Subcutaneous preadipocyte (primary cell): Measurements from ENCODE around the gene HDGFL2. TPM values are rescaled to one million over a fixed set of nuclear protein-coding genes. Genes with fewer than 3 reads are reported as not detected.

Experiments
- small RNA-seq: library from RNA; depleted of rRNA; stranded (forward); fragments of <200 nt; gene quantifications from one replicate; pipeline ENCODE3, GENCODE V24; 2012
- total RNA-seq: library from RNA; depleted of rRNA; stranded (reverse); fragments of >200 nt; gene quantifications from 2 replicates; pipeline ENCODE4 v1.2.3, GENCODE V29; 2012

Gene HDGFL2
- total RNA-seq, result 53.6 and 56.5 TPM in 2 replicates

DNA sequence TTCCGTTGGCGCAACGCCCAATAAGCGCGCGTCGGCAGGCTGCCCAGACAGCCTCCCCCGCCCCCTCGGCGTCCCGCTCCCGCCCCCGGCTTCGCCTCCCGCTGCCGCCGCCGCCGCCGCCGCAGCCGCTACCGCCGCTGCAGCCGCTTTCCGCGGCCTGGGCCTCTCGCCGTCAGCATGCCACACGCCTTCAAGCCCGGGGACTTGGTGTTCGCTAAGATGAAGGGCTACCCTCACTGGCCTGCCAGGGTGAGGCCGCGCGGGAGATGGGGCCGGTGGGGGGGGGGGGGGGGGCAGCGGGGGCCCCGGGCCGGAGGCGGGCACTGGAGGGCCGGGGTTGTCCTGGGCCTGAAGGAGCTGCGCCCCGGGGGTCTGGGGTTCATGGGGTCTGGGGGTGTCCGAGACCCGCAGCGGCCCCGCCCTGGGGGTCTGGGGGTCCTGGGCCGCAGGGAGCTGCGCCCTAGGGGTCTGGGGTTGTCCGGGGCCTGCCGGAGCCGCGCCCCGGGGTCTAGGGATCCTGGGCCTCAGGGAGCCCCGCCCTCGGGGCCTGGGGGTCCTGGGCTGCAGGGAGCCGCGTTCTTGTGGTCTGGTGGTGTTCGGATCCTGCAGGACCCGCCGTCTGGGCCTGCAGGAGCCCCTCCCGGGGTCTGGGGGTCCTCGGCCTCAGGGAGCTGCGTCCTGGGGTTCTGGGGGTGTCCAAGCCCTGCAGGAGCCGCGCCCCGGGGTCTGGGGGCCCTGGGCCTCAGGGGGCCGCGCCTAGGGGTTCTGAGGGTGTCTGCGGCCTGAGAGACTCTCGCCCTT, at the start of gene HDGFL2:
Gene HDGFL2 (plus strand): TSS at position 124 of the 801 bp plus-strand sequence. CDS start 54 bp downstream, at position 178.

GRCh38 chr19:4457654-4458395, 14.3 kb upstream of the HDGFL2 start, which contains the start of gene UBXN6:
Gene UBXN6 (minus strand): TSS chr19:4457794. CDS start chr19:4457697, 97 bp downstream.

GRCh38 chr19:4518345-4519171, 46.5 kb downstream of the HDGFL2 start, which contains the start of gene PLIN4:
Gene PLIN4 (minus strand): TSS chr19:4518486. CDS start chr19:4518272, 214 bp downstream.

GRCh38 chr19:4534836-4535658, 63.0 kb downstream of the HDGFL2 start, which contains the start of gene PLIN5:
Gene PLIN5 (minus strand): TSS chr19:4535224. CDS start chr19:4534074, 1,150 bp downstream.

GRCh38 chr19:4539693-4540581, 67.8 kb downstream of the HDGFL2 start, which contains the start of gene LRG1:
Gene LRG1 (minus strand): TSS chr19:4540036. CDS start chr19:4540013, 23 bp downstream.

Small RNA genes within 50 kb of the gene (small RNA-seq; reads per million reads assigned to genes)
- gene MIR4746, result not detected

Other genes starting within 250 kb of the HDGFL2 start
- gene EBI3, start 242.8 kb upstream of the HDGFL2 start, total RNA-seq, result under 0.01 TPM in 1 of 2 replicates, not detected in the other
- gene YJU2, start 225.2 kb upstream of the HDGFL2 start, total RNA-seq, result 16.2 and 17.6 TPM in 2 replicates
- not detected in 2 replicates for gene SHD, start 193.0 kb upstream of the HDGFL2 start, total RNA-seq
- gene TMIGD2, start 169.9 kb upstream of the HDGFL2 start, total RNA-seq, result not detected in 2 replicates
- gene FSD1, start 167.7 kb upstream of the HDGFL2 start, total RNA-seq, result 2.6 and 5.3 TPM in 2 replicates
- 2.9 and 4.1 TPM in 2 replicates for gene STAP2, start 133.5 kb upstream of the HDGFL2 start, total RNA-seq
- gene MPND, start 128.7 kb upstream of the HDGFL2 start, total RNA-seq, result 6.3 and 6.6 TPM in 2 replicates
- 111 and 126 TPM in 2 replicates for gene SH3GL1, start 71.8 kb upstream of the HDGFL2 start, total RNA-seq
- gene CHAF1A, start 69.7 kb upstream of the HDGFL2 start, total RNA-seq, result 11.8 and 29.9 TPM in 2 replicates
- gene UBXN6, start 14.5 kb upstream of the HDGFL2 start, total RNA-seq, result 98.1 and 113 TPM in 2 replicates
- gene PLIN4, start 46.2 kb downstream of the HDGFL2 start, total RNA-seq, result 2.6 and 4.7 TPM in 2 replicates
- gene PLIN5, start 62.9 kb downstream of the HDGFL2 start, total RNA-seq, result under 0.01 TPM in 1 of 2 replicates, not detected in the other
- gene LRG1, start 67.7 kb downstream of the HDGFL2 start, total RNA-seq, result under 0.01 TPM in 1 of 2 replicates, not detected in the other
- 0.37 TPM in 1 of 2 replicates, not detected in the other for gene SEMA6B, start 87.4 kb downstream of the HDGFL2 start, total RNA-seq
- 1.8 and 3.9 TPM in 2 replicates for gene TNFAIP8L1, start 167.2 kb downstream of the HDGFL2 start, total RNA-seq
- 160 and 191 TPM in 2 replicates for gene MYDGF, start 198.0 kb downstream of the HDGFL2 start, total RNA-seq